Stimulated activated CD4-positive, alpha-beta T cell treated with anti-CD3 and anti-CD28 coated beads, TNF-alpha, amount 100 ng/mL, for 48 hours (primary cell): ENCODE results near the gene SMCO3.

Source experiments
- DNase-seq, 3 donors: peaks; one replicate each; pipeline ENCODE4 v3.0.0-alpha.2; 2020; ENCODE audit warnings: low read depth in 3 of 3

Gene SMCO3

DNA sequence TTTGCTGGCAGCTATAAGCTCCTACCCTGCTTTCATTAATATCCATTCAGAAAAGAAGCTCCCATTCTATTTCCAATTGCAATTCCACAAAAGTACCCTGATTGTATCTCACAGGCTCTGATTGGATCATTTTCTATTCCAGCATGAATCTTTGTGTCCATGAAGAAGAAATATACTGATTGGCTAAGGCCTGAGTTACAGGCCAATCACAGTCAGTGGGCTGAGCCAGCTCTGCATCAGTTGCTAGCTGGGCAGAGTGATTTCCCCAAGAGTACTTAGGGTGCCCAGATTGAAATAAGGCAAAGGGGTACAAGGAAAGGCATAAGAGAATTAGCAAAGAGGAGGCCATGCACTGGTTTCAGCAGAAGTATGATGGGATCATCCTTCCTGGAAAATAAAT is 14.9 kb upstream of the SMCO3 start:
- DNase-seq: no peak

DNA sequence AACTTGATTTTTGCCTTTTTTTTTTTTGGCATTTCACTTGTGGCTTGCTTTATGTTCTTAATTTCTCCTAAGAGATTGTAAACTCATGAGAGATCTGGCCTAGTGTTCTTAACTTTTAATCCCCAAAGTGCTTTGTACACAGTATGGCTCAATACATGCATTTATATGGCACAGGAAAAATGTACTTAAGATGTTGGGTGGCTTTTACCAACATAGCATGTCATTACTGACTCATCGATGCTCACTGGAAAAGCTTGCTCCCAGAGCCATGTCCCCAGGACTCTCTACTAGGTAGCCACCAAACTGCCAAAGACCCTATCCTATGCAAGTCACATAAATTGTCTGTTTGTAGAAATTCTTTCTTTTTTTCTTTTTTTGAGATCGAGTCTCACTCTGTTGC is 13.1 kb upstream of the SMCO3 start:
- DNase-seq: no peak

DNA sequence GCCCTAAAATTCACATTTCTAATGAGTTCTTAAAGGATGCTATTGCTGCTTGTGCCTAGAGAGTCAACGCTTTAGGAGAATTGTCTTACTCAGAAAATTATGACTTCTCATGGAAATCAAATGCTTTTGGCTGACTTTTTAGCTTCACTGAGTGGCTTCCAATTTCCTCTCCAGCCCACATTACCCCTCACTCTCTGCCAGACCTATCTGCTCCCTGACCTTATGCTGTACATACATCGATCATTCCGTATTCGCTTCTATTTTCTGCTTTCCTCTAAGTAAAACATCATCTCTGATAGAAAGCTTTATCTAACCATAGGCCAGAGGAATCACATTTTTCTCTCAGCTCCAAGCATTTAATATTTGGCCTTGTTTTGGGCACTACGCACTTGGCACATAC is 12.5 kb upstream of the SMCO3 start:
- DNase-seq: no peak

DNA sequence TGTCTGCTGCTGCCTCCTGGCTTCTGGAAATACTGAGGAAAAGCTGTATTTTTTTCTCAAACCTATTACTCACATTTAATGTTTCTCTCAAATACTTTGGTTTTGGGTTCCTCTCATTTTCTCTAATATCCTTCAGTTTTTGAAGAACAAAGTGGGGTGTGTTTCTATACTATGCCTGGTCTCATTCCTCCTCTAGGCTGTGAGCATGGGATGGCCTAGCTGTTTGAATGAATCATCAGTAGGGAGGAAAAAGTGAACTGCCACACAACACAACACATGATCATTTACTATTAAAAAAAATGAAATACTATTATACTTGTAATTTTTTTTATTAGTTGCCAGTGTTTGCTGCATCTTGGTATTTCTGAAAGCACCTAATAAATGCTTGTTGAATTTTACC is 11.3 kb upstream of the SMCO3 start:
- DNase-seq: no peak

DNA sequence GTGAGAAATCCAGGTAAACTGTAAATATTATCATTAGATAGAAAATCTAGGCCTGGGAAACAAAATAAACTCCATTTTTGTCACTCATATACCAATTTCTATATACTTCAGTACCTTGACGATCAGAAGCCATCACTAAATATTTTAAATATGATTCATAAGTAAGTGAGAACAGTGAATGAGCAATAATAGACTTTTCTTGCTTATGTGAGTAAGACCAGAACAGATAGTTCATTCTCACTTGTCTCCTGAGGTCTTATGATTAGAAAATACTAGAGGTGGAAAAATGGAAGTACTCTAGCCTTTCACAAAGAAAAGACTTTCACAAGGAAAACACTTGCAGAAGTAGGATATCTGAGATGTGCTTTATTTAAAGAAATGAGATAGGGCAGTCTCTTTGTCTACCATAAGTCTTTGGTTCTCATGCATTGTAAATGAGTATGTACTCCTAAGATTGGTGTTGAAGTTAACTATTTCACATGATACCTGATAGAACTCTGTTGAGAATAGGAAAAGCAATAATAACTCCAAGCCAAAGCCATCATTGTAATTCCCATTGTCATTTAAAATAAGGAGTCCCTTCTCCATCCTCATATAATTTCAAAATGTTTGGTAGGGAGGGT is 10.1 kb upstream of the SMCO3 start:
- DNase-seq: no peak

DNA sequence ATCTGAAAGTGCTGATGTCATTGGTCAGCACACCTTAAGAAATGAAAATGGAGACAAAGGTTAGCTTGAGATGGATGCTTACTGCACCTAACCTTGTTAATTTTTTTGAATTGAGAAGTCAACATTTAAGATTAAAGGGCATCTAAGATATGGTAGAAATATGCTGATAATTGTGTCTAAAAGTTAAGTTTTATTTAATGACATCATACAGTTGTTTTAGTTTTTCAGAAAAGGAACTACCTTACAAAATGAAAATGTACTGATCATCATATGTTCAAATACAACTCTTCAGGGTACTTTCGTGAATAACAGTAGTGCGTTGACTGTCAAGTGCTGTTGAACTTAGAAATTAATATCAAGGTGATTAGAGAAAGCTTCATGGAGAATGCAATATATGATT is 2.5 kb downstream of the SMCO3 start:
- DNase-seq: no peak

DNA sequence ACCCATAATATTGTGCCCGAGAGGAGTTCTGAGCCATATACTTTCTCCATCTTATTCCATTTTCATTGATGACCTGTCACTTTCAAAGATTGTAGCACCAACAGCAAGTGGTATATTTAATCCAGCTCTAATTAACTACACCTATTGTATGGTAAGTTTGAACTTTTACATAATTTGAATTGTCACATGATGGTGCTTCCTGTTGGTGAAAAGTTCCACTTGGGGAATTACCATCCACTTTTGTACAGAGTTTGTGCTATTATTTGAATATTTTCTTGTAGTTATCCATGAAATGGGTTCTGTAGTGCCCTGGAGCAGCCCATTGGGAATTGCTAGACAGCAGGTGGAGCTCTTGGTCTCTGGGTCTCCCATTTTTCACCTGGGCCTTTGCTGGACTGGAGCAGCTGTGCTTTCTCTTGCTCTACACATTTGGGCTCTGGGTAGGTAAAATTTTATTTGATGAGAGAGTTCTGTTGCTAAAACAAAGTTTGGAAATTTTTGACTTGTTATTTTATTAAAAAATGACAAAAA is 3.0 kb downstream of the SMCO3 start:
- DNase-seq: no peak

DNA sequence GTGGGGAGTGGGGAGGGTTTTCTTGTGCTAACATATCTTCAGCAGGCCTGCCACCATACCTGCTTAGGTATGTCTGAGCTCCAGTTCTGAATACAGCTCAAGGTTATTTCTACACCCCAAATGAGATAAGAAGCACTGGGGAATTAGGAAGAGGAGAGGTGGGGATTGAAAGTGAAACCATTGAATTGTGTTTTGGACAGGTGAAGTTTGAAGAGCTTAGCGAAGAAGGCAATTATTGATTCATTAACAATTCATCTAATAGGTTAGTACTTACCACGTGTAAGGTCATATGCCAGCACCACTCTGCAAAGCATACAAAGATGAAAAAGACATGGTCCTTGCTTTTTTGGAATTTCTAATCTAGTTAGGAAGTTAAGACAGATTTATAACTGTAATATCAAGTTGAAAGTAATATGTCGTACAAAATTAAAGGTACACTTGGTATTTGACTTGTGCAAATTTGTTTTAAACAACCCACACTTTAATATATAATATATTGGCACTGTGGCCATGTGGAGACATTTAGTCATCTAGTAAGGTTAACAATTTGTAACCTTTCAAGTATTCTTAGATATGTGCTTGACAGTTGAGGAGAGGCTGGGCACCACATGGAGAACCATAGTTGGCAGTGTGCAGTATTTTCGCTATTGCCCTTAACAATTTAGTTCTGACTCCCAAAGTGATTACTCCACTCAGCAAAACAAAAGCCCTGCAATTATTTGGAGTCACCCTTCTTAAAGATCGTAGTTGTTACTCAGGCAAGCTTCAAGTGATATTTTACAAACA is 3.6 kb downstream of the SMCO3 start:
- no peak for DNase-seq

DNA sequence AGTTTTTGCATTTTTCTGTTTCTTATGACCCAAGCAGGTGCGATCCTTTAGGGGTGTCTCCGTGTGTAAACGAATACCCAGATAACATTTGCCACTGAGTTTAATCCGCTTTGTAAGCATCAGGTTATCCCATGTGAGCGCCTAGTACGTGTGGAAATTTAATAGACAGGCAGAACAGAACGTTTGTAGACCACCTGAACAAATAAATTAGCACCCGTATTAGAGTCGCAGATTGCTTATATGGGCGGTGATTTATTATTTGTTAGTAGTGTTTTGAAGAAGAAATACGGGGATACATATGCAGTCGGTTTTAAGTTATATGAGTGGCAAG is 10.2 kb downstream of the SMCO3 start:
- no peak for DNase-seq

DNA sequence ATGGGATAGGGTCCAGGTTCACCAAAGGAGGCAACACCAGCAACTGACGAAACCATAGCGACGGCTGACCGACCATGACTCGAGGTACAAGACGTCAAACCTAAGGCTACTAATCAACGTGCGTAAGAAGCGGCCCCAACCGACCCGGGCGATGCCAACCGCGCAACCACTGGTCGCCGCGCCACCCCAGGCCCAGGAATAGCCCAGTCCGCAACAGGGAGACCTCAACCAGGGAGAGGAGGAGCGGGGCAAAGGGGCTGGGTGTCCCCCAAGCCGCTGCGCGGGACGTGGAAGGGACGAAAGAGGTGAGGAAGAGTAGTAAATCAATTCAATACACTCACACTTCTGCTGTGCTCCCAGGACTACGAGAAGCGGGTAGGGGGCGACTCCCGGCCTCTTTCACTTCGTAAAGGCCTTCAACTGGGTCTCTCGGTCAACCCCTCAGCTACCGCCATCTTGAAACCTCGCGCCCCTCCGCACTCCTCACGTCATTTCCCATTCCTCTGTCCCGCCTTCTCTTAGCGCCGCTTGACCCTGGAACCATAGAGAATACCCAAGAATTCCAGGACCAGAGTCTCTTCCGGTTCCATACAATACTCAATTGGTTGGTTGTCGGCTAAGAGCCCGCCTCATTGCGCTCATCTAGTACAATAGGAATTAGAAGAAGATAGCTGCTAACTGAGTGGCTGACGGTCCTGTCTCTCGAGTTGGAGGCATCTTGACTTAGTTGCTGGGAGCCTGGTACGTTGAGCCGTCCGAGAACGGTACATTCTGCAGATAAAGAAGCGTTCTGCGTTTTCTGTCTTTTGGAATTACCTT is 10.8 kb downstream of the SMCO3 start, which contains the start of the genes C12orf60 and WBP11:
TSS of gene C12orf60 (plus strand) at position 660 of the 819 bp plus-strand sequence. CDS start 19,266 bp downstream, outside the sequence.
TSS of gene WBP11 (minus strand) at position 468 of the 819 bp plus-strand sequence. CDS start 2,095 bp downstream, outside the sequence.
- peak; percentile 68 to 85 (median 74) for DNase-seq

DNA sequence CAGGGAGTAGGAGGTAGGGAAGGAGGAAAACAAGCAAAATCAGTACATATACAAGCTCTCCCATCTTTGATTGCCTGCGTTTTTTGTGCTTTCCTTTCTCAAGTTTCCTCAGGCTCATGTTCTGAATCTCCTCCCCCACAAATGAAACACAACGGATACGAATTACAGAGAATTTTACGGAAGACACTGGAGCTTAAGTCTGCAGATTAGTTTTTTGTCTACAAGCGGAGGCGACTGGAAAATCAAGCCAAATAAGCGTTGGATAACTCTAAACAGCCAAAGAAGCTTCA is 11.3 kb downstream of the SMCO3 start:
- DNase-seq: no peak

DNA sequence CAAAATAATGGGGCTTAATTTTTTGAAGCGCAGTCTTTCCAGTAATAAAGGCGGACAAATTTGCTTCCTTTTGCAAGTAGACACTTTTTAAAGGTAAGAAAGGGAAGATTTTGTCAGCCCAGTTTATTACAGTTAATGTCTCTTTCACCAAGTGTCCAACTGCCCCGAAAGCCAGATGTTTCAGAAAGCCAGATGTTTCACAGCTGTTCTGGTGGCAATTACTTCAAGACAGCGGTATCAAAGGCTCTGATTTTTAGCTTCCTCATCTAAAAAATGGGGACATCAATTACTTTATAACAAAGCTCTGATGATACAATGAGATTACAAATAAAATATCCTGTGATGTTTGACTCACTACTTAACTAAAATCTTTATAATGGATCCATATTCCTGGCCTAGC is 11.7 kb downstream of the SMCO3 start:
- no peak for DNase-seq

DNA sequence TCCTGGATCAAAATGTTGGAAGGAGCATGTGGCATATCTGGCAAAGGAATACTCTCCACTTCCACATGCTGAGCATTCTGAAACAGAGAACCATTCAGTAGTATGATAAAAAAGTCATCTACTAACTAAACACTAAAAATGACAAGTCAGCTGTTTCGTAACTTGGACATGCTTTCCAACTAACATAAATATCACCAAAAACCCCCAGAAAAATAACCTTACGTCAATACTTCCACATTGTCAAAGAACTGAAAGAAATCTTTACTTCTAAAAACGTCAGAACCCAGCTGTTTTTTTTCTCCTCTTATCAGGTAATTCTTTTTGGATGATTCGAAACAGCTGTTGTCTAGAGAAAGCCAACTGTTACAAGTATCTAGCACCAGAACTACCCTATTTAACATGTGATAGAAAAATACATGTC is 18.9 kb downstream of the SMCO3 start:
- no peak for DNase-seq

DNA sequence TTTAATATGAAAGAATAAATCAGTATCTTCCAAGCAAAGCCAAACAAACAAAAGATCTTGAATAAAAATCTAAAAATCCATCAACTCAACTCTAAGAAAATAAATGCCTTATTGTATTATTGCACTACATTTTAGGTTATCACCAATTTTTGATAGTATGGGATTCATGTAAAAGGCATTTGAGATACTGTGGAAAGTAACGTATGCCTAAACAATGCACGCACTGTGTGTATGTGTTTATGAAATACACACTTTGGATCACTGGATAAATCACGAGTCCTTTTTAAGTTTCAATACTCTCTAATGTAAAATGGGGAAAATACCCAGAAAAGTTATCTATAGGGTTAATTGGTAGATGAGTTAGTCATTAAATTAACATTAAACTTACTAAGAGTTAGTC is 28.4 kb downstream of the SMCO3 start:
- DNase-seq: no peak

DNA sequence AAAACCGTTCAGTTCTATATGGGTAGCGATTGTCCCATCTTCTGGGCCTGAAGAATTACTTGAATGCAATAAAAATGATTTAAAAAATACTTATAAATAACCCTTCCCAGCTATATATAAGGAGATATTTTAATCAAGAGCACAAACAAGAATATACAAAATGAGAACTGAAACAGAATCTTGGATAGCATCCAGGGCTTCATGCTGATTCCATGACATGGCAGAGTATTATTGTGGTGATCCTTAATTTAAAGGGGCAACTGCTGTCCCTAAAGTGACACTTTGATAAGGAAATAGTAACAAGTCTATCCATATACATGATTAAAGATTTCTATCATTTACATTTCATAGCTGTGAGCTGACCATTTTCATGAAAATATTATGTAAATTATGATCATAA is 29.5 kb downstream of the SMCO3 start:
- no peak for DNase-seq

DNA sequence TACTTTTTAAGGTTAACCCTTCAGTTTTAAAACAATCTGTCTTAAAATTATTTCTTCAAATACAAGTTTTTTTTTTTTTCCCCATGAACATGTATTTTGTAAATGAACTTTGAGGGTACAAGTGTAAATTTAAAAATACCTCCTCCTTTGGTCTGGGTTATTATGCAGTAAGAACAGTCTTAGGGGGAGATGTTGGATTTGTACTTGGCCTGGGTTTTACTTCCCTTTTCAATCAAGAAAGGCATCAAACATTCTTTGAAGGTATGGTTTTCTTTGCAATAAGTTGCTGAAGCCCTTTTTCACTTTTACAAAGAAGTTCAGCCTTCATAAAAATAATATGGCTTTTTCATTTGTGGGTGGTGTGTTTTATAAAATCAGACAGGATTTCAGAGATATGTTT is 31.2 kb downstream of the SMCO3 start:
- no peak for DNase-seq

DNA sequence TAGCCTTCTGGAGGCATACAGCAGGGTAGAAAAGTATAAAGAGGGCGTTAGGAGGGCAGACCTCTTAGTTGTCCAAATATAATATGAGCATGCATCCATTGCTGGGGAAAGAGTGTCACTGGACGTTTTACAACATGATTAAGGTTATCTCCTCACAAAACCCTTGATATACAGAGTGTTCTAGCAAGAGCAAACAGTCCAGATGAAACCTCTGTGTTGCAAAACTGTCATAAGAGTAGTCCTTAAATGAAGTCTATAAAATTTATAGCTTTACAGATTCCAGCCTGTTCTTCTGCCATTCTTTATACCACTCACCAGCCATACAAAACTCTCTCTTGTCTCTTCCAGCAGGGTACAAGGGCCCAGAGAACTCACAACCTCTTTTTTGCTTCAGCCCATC is 32.4 kb downstream of the SMCO3 start:
- DNase-seq: no peak

DNA sequence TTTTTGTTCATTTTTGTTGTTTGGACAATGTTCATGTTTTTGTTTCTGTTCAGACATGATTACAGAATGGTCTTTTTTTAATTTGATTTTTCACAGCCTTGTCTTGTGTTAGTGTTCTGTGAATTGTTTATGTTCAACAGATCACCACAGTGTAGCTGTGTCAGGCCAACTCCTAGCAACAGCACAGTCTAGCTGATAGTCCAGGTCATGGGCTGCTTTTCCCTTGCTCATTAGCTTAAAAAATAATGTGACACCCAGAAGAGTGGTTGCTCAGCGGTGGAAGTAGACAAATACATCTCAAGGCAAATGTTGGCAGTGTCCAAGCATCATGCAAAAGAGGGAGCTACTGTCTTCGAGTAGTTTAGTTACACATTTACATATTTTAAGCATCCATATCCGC is 33.1 kb downstream of the SMCO3 start:
- no peak for DNase-seq

DNA sequence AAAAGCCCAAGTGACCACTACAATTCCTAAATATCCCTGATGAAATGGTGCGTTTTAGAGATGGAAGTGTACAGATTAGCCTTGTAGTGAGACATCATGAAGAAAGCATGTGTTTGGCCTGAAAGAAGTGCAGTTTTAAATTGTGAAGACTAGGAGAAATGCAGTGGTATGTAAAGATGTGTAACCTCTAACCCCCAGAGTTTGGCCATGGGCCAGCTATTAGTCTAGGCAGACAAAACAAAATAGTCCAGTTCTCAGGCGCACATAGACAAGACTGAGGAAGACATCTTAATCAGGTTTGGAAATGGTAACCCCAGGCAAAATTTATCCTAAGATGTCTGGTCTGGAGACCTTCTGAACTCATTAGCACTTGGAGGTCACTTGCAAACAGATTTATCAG is 34.1 kb downstream of the SMCO3 start:
- no peak for DNase-seq

DNA sequence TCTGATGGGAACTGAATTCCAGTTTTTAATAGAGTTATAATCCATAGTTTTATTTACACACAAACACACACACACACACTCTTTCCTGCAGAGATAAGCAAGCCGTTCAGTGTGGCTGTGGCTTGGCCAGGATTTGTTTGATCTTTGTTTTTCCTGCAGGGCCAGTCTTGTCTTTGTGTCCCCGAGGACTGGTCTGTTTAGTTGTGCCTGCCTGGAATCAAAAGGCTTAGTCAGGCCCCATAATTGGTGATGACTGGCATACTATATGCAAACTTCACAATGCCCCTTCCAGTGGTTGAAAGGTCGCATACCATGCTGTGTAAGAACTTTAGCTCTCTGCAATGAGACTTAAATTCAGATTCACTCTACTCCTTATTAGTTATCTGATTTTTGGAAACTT is 36.7 kb downstream of the SMCO3 start:
- no peak for DNase-seq

DNA sequence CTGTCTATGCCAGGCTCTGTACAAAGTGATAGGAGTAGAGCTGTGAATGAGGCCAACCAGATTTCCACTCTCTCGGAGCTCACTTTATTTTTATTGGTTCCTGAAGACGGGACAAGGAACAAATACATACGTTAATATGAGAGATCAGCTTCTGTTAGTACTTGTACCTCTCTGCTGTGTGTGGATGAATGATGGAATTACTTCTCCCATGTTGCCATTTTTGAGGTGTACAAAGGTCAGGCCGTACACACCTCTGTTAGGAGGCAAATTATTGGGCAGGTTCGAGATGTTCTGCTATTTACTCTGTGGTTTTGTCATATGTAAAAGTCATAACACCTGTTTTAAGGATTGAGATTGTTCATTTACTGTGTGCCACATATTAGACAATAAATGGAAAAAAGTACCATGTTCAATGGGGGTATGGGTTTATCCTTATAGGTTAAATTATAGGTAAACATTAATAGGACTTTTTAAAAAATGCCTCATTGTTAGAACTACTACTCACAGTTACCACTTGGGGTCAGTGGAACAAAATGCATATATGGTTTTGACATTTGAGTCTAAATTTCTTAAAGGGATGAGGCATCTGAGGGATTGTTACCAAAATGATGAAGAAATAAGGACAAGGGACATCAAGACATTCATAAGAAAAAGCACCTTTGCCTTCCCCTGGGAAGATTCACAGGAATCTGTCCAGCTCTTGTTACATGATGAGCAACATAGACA is 37.6 kb downstream of the SMCO3 start:
- DNase-seq: no peak

DNA sequence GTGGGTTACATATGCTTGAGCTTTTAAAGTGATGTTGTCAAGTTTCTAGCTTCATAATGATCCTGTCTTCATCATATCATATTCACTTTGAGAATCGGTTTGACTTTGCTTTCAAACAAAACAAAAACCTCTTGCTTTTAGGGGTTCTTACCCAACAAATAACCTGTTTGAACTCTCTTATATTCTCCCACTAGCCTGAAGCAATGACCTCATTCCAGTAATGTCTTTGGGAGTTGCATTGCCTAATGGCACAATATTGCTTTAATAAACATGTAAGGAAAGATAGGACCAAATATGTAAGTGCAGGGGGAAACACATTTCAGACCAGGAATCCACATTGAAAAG is 38.4 kb downstream of the SMCO3 start:
- no peak for DNase-seq
